ENCODE measurements around the gene OPTC.

DNA sequence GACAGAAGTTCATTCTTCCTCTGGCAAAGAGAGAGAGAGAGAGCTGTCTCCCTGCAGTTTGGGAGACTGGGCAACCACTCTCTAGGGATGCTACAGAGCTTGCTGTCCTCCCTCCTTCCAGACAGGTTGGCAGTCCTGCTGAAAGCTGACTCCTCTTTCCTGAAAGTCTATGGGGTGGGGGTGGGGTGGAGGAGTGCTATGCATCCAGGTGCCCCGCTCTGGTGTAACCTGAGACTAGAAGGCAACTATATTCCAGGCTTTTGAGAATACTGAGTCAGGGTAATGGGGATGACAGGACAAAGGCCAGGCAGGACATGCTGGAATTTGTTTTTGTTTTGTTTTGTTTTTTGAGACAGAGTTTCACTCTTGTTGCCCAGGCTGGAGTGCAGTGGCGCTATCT, 55.4 kb downstream of the OPTC start:
- TF ChIP-seq, protein P1, sequence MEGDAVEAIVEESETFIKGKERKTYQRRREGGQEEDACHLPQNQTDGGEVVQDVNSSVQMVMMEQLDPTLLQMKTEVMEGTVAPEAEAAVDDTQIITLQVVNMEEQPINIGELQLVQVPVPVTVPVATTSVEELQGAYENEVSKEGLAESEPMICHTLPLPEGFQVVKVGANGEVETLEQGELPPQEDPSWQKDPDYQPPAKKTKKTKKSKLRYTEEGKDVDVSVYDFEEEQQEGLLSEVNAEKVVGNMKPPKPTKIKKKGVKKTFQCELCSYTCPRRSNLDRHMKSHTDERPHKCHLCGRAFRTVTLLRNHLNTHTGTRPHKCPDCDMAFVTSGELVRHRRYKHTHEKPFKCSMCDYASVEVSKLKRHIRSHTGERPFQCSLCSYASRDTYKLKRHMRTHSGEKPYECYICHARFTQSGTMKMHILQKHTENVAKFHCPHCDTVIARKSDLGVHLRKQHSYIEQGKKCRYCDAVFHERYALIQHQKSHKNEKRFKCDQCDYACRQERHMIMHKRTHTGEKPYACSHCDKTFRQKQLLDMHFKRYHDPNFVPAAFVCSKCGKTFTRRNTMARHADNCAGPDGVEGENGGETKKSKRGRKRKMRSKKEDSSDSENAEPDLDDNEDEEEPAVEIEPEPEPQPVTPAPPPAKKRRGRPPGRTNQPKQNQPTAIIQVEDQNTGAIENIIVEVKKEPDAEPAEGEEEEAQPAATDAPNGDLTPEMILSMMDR (IDR thresholded peaks at IDR 0.05 in 8 of 11, conservative IDR thresholded peaks at IDR 0.05 in 3 of 11): no peak
- no peak for TF ChIP-seq POLR2A (IDR thresholded peaks at IDR 0.05)
- no peak for TF ChIP-seq POLR2AphosphoS5 (IDR thresholded peaks at IDR 0.05)
